GM19351 (cell line): ENCODE results near the gene SNX24.

Source experiments
- ATAC-seq: cut with Tn5 transposase; IDR thresholded peaks from one replicate; pipeline ENCODE4 v1.9.1; 2021; ENCODE audit warnings: mild to moderate bottlenecking, moderate library complexity; ENCODE audit not compliant: unreplicated experiment

SNX24 gene

GRCh38 chr5:122999947-123000563 is 154.6 kb downstream of the SNX24 start:
- peak; percentile 97 for ATAC-seq

- ATAC-seq: no peak
Measured at GRCh38 chr5:123000731-123001130, 155.3 kb downstream of the SNX24 start.

DNA sequence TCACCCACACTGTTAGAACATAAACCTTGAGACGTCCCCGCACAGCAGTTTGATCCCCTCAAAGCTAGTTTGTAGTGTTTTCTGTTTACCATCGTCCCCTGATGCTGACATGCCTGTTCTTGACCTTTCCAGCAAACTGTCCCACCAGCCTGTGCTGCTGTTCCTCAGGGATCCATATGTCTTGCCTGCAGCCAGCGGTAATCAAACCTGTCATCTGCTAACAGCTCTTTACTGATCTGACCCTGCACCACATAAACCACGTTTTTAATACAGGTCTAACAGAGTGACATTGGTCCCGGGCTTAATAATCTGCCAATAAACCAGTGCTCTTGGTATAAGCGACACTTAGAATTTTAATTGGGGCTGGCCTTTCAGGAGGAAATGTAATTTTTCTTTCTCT is 156.4 kb downstream of the SNX24 start:
- ATAC-seq: no peak

DNA sequence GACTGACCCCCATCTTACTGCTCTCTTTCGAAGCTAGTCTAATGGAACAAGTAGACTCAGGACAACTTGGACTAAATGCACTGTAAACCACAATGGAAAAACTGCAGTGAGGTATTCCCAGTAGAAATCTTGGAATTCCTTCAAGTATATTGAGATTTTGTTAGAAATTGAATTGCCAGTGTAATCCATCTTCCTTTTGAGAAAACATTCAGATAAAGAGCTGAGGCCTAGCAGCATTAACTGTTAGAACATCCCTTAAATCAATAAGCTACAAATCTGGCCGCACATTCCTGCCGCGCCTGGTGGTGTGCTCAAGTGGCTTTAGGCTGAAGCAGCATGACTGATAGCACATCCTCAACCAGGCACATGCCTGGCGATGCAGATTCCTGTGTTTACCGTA is 161.8 kb downstream of the SNX24 start:
- no peak for ATAC-seq

GRCh38 chr5:123007754-123008153 is 162.3 kb downstream of the SNX24 start:
- ATAC-seq: no peak

GRCh38 chr5:123012321-123012720 is 166.9 kb downstream of the SNX24 start:
- ATAC-seq: no peak

- no peak for ATAC-seq
Measured at GRCh38 chr5:123014689-123015088, 169.3 kb downstream of the SNX24 start.

GRCh38 chr5:123028222-123028621 is 182.8 kb downstream of the SNX24 start:
- ATAC-seq: no peak

- no peak for ATAC-seq
Measured at GRCh38 chr5:123033157-123033671, 187.8 kb downstream of the SNX24 start.

- ATAC-seq: peak; percentile 42
Measured at GRCh38 chr5:123035360-123035917, 190.0 kb downstream of the SNX24 start.

GRCh38 chr5:123035918-123036390 is 190.5 kb downstream of the SNX24 start:
- ATAC-seq: peak; percentile 27

DNA sequence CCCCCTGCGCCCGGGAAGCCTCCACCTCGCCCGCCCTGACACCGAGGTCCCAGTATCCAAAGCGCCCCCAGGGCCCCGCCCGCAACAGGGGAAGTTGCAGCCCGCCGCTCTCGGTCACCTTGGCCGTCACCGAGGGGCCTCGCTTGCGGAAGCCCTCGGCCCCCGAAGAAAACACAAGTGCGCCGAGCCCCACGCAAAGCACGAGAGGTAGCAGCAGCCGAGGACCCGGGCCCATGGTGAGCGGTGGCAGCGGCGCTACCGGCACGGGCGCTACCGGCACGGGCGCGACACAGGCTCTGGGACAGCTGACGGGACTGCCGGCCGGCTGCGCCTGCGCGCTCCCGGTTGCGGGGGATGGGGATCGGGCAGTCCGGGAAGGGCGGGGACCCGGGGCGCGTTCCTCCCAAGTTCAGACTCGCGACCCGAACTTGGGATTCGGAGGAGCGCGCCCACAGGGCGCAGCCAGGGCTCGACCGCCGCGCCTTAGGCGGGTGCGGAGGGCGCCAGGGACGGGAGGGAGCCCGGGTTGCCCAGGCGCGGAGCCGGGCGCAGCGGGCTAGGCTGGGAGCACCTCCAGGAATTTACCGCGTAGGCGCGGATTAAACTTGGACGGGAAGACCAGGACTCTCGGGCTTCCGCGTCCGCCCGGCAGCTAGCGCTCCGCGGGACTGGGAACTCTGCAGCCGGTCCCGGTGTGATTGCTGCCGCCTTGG is 191.1 kb downstream of the SNX24 start, which contains the start of gene PPIC:
PPIC (minus strand) TSS at position 335 of the 713 bp plus-strand sequence; CDS start at position 235, 100 bp downstream.
- peak; percentile 42 for ATAC-seq

DNA sequence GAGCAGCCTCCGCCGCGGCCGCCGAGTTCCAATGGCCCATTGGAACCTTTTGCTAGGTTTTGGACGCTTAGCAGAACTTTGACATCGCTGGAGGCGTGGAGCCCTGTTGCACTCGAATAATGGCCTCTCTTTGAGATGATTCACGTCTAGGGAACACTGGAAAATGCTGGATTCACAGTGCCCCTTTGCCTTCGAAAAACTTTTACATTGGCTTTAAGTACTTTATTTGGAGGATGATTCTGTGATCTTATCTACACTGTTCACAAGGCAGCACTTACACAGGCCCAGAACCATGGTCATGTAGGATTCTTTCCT is 191.6 kb downstream of the SNX24 start:
- no peak for ATAC-seq

GRCh38 chr5:123039673-123040072 is 194.3 kb downstream of the SNX24 start:
- ATAC-seq: no peak

DNA sequence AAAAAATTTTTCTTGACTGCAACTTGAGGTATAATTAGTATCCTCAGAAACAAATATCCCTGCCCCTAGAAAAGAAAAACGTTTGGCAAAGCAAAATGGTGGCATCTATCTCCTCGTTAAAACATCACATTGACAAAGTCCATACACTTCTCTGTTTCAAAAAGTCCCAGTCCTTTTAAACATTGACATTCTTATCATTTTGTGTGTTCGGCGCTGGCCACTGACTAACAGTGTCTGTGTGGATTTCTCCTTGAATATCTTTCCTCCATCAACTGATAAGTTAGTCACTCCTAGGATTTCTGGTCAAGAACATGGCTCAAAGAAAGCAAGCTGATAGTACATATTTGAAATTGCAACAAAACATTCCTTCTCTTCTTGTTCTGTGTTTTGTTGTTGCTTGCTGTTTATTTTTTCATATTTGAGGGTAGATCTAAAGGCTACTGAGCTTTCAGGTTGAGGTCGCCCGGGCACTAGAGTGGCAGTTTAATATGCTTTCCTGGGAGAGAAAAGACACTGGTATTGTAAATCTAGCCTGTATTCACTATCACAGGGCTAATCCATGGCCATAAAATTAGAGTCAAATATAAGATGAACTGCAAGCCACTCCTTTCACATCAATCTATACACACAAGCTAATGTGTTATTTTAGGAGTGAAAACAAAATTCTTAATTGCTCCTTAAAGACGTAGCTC is 199.7 kb downstream of the SNX24 start:
- no peak for ATAC-seq

DNA sequence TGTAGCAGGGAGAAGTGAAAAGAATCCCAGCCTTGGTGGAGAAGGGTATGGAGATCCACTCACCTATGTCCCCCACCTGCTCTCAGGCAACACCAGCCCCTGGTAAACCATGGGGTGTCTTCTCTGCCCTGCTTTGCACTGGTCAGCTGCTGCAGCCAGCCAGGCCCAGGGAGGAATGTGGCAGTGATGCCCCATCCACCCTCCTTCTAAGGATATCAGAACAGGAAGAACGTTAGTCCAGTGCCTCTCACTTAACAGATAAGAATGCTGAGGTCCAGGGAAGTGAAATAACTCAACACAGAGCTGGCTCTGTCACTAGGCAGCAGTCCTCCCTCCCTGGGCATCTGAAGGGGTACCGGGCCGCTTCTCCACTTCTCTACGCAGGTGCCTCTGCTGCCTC is 200.8 kb downstream of the SNX24 start:
- ATAC-seq: no peak

- no peak for ATAC-seq
Measured at GRCh38 chr5:123047706-123048105, 202.3 kb downstream of the SNX24 start.

DNA sequence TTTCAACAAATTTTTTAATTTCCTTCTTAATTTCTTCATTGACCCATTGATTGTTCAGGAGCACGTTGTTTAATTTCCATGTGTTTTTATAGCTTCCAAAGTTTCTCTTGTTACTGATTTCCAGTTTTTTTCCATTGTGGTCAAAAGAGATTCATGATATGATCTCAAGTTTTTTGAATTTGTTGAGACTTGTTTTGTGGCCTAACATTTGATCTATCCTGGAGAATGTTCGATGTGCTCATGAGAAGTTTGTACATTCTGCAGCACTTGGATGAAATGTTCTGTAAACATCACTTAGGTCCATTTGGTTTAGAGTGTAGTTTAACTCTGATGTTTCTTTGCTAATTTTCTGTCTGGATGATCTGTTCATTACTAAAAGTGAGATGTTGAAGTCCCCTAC is 205.8 kb downstream of the SNX24 start:
- no peak for ATAC-seq
